PC-9 (cell line): ENCODE measurements around the gene MYRIP. TPM values are rescaled to one million over a fixed set of nuclear protein-coding genes. Genes with fewer than 3 reads are reported as not detected.
"Not testable (repeated sequence)": the region's sequence is repeated elsewhere in the genome, so short reads cannot be mapped to it uniquely, and the experiment has no call there.

Experiments used
- BruUV-seq: library from RNA; stranded (reverse); fragments of 400-500 nt; replicated peaks from 2 replicates; lab custom pipeline; 2021; lab: Mats Ljungman, UMichigan
- CTCF ChIA-PET: fragments of 300-600 bp; sonication (Branson Sonifier 250); formaldehyde crosslinking; loops from one replicate; lab custom pipeline; 2022; ENCODE audit warnings: antibody characterized with exemption; lab: Charles Lee
- POLR2A ChIA-PET: fragments of 300-600 bp; sonication (Branson Sonifier 250); formaldehyde crosslinking; loops from one replicate; lab custom pipeline; 2022; ENCODE audit warnings: antibody characterized with exemption; ENCODE audit not compliant: unreplicated experiment; lab: Charles Lee
- DNase-seq, 2 experiments: peaks; one replicate each; pipeline versions ENCODE4 v3.0.0 to v3.0.0-alpha.2; 2015 to 2022; ENCODE audit warnings: mixed read lengths in 1 of 2
- H2AFZ ChIP-seq: fragments of 200-600 bp; sonication (generic); 2 replicates; pipeline ENCODE4 v1.8.1; 2017; ENCODE audit warnings: antibody characterized with exemption
- H3F3A ChIP-seq: fragments of 200-600 bp; sonication (generic); 2 replicates; pipeline ENCODE4 v1.8.1; 2017; ENCODE audit warnings: antibody characterized with exemption, mild to moderate bottlenecking, low read depth; ENCODE audit not compliant: insufficient read depth
- H3K27ac ChIP-seq: fragments of 200-600 bp; sonication (generic); 2 replicates; pipeline ENCODE4 v1.6.1; 2016; ENCODE audit warnings: mixed run types
- H3K27me3 ChIP-seq: fragments of 200-600 bp; sonication (generic); 2 replicates; pipeline ENCODE4 v1.6.1; 2016; ENCODE audit warnings: low read depth, mixed run types; ENCODE audit not compliant: insufficient read depth
- H3K36me3 ChIP-seq: fragments of 200-600 bp; sonication (generic); 2 replicates; pipeline ENCODE4 v1.6.1; 2016; ENCODE audit warnings: low read depth, mixed run types
- H3K4me1 ChIP-seq: fragments of 200-600 bp; sonication (generic); replicated peaks from 2 replicates; pipeline ENCODE4 v1.6.1; 2016; ENCODE audit warnings: mixed run types; ENCODE audit not compliant: insufficient read depth
- H3K4me2 ChIP-seq: fragments of 200-600 bp; sonication (generic); 2 replicates; pipeline ENCODE4 v1.6.1; 2017; ENCODE audit warnings: mixed run types
- H3K4me3 ChIP-seq: fragments of 200-600 bp; sonication (generic); 2 replicates; pipeline ENCODE4 v1.6.1; 2016; ENCODE audit warnings: mixed run types
- H3K79me2 ChIP-seq: fragments of 200-600 bp; sonication (generic); 2 replicates; pipeline ENCODE4 v1.6.1; 2017; ENCODE audit warnings: low read depth, mixed run types
- H3K9me2 ChIP-seq: fragments of 200-600 bp; sonication (generic); 2 replicates; pipeline ENCODE4 v1.8.1; 2017; ENCODE audit warnings: mild to moderate bottlenecking; ENCODE audit not compliant: insufficient read depth
- H3K9me3 ChIP-seq: fragments of 200-600 bp; sonication (generic); 2 replicates; pipeline ENCODE4 v1.8.1; 2016; ENCODE audit warnings: low read depth; ENCODE audit not compliant: insufficient read depth
- H4K20me1 ChIP-seq: fragments of 200-600 bp; sonication (generic); 2 replicates; pipeline ENCODE4 v1.8.1; 2017; ENCODE audit not compliant: insufficient read depth
- EZH2 ChIP-seq: fragments of 200-600 bp; sonication (generic); IDR thresholded peaks from 2 replicates; pipeline ENCODE4 v1.8.0; 2017; ENCODE audit warnings: antibody characterized with exemption, low read depth
- intact Hi-C: fragments of 100-400 bp; cut with micrococcal nuclease; formaldehyde crosslinking; loops from one replicate; pipeline ENCODE4 v1.10.0; 2022; ENCODE audit not compliant: unreplicated experiment
- total RNA-seq: library from RNA; stranded (reverse); gene quantifications from 2 replicates; pipeline ENCODE4 v1.2.3, GENCODE V29; 2021
- TF ChIP-seq, protein P1 (sequence below): fragments of 200-600 bp; sonication (generic); conservative IDR thresholded peaks from 2 replicates; pipeline ENCODE4 v1.6.1; 2017; ENCODE audit warnings: mixed run types, antibody characterized with exemption, mild to moderate bottlenecking, moderate library complexity

Gene MYRIP
- total RNA-seq, 1 experiment from 2014 or later: not detected

DNA sequence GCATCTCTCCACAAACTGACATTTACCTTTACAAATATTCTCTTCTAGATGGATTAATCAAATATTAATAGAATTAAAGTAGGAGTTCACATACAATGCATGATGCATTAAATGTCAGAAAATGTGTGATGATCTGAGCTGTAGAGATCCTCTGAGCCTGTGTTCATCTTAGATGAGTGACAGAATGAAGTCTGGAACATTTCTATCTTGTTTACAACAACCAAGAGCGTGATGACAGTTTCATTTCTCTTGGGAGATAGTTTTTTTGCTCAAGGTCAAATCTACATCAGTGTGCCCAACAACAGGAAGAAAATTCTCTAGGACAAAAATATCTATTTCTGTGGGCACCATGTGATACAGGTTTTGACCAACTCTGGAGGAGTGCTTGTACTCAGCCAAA lies 211.9 kb downstream of the MYRIP start:
- ChIA-PET POLR2A (no interaction called here), CTCF (no interaction called here)
- no peaks in the 10 kb centered on the region for H3K4me1 ChIP-seq
- H3K79me2 ChIP-seq: no peaks in the 10 kb centered on the region
- no peaks in the 10 kb centered on the region for H4K20me1 ChIP-seq
- intact Hi-C loops: no loop called here
- no peaks in the 10 kb centered on the region for H3K9me2 ChIP-seq
- no peak overlapping the region for H3K27ac ChIP-seq
- no peaks in the 10 kb centered on the region for H3F3A ChIP-seq
- no TSS peak for BruUV-seq
- DNase-seq: no peak
- H3K27me3 ChIP-seq: peaks cover 3% of the 10 kb centered on the region; the same call in 1 of the 2 replicates
- no peaks in the 10 kb centered on the region for H3K36me3 ChIP-seq
- no peak overlapping the region for H2AFZ ChIP-seq
- TF ChIP-seq EZH2: no peak
- TF ChIP-seq, protein P1, sequence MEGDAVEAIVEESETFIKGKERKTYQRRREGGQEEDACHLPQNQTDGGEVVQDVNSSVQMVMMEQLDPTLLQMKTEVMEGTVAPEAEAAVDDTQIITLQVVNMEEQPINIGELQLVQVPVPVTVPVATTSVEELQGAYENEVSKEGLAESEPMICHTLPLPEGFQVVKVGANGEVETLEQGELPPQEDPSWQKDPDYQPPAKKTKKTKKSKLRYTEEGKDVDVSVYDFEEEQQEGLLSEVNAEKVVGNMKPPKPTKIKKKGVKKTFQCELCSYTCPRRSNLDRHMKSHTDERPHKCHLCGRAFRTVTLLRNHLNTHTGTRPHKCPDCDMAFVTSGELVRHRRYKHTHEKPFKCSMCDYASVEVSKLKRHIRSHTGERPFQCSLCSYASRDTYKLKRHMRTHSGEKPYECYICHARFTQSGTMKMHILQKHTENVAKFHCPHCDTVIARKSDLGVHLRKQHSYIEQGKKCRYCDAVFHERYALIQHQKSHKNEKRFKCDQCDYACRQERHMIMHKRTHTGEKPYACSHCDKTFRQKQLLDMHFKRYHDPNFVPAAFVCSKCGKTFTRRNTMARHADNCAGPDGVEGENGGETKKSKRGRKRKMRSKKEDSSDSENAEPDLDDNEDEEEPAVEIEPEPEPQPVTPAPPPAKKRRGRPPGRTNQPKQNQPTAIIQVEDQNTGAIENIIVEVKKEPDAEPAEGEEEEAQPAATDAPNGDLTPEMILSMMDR: no peak
- no peak overlapping the region for H3K4me3 ChIP-seq
- no peak overlapping the region for H3K4me2 ChIP-seq
- no peaks in the 10 kb centered on the region; the same call in 1 of the 2 replicates for H3K9me3 ChIP-seq

DNA sequence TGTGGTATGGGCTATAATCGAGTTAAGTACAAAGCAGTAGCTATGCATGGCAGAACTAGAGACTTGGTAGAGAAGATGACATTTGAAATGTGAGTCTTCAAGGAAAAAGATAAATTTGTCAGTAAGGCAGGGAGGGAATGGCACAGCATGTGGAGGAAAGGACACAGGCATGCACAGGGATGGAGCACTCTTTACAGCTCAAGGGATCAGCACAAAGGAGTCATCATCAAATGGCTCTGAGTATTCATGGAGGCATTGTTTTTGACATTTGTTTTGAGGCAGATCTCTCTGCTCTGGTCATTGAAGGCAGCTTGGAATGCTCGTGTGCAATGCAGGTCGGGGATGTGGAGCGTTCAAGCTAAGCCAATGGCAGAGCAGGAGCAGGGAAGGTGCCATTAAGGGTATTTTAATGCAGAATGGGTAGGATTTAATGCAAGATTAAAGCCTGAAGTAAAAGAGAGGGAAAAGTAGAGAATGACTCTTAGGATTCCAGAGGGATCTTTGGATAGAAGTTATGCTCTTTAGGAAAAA lies 213.0 kb downstream of the MYRIP start:
- ChIA-PET CTCF (no interaction called here), POLR2A (no interaction called here)
- H3F3A ChIP-seq: no peaks in the 10 kb centered on the region
- H3K9me2 ChIP-seq: no peaks in the 10 kb centered on the region
- no TSS peak for BruUV-seq
- no peak overlapping the region for H3K27ac ChIP-seq
- DNase-seq: no peak
- H4K20me1 ChIP-seq: no peaks in the 10 kb centered on the region
- no peaks in the 10 kb centered on the region for H3K79me2 ChIP-seq
- intact Hi-C loops: no loop called here
- no peaks in the 10 kb centered on the region for H3K4me1 ChIP-seq
- no peaks in the 10 kb centered on the region; the same call in 1 of the 2 replicates for H3K9me3 ChIP-seq
- H3K27me3 ChIP-seq: no peaks in the 10 kb centered on the region
- H3K4me2 ChIP-seq: no peak overlapping the region
- H3K4me3 ChIP-seq: no peak overlapping the region
- no peak overlapping the region for H2AFZ ChIP-seq
- TF ChIP-seq, protein P1: no peak
- TF ChIP-seq EZH2: no peak
- H3K36me3 ChIP-seq: no peaks in the 10 kb centered on the region

DNA sequence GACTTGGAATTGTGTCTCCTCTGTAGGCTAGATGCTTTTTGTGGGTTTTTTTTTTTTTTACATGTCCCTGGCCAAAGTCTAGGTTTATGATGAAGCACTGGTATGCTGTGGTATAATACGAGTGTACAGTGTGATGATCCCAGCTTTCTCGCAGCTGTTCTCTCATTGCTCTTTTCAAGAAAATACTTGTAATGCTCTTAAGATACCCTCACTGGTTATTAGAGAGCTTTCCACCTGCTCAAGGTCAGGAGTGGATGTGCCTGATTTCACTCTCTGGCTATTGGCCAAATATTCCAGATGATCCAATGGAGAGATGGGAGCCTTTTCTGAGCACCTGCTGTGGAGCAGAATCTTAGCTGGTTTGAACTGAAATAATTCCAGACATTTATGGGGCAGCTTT lies 215.1 kb downstream of the MYRIP start:
- intact Hi-C loops: no loop called here
- no TSS peak for BruUV-seq
- no peak for DNase-seq

DNA sequence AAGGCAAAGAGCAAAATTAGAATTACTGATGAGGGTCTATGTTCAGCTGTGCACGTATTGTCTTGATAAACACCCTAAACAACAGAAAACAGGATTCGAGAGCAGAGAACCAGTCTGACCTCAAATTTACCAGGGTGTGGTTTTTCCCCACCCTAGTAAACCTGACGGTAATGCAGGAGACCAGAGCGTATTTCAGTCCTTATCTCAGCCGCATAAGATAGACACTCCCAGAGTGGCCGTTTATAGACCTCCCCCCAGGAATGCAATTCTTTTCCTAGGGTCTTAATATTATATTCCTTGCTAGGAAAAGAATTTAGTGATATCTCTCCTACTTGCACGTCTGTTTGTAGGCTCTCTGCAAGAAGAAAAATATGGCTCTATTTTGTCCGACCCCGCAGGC lies 216.5 kb downstream of the MYRIP start:
- H3K27ac ChIP-seq, H4K20me1 ChIP-seq, H3K4me2 ChIP-seq, H2AFZ ChIP-seq, CTCF ChIA-PET, H3K27me3 ChIP-seq, intact Hi-C loops, H3K4me1 ChIP-seq, POLR2A ChIA-PET, H3K36me3 ChIP-seq, H3K4me3 ChIP-seq, BruUV-seq, H3F3A ChIP-seq, H3K9me2 ChIP-seq, H3K79me2 ChIP-seq, H3K9me3 ChIP-seq, DNase-seq: not testable (repeated sequence)

More for the DNA sequence above, 215.1 kb downstream of the MYRIP start:
- TF ChIP-seq, protein P1: no peak
- no peak for TF ChIP-seq EZH2
- CTCF ChIA-PET: no interaction called here
- H3K4me1 ChIP-seq: no peaks in the 10 kb centered on the region
- H3K4me3 ChIP-seq: no peak overlapping the region
- no peaks in the 10 kb centered on the region for H4K20me1 ChIP-seq
- H3F3A ChIP-seq: no peaks in the 10 kb centered on the region
- no peaks in the 10 kb centered on the region for H3K79me2 ChIP-seq
- no peaks in the 10 kb centered on the region for H3K36me3 ChIP-seq
- POLR2A ChIA-PET: no interaction called here
- H3K4me2 ChIP-seq: no peak overlapping the region
- no peaks in the 10 kb centered on the region for H3K27me3 ChIP-seq
- no peaks in the 10 kb centered on the region for H3K9me2 ChIP-seq
- H3K9me3 ChIP-seq: no peaks in the 10 kb centered on the region; the same call in 1 of the 2 replicates
- H2AFZ ChIP-seq: no peak overlapping the region
- H3K27ac ChIP-seq: no peak overlapping the region
